Fibroblast of the aortic adventitia (primary cell): Measurements from ENCODE around the gene DDR1. TPM values are rescaled to one million over a fixed set of nuclear protein-coding genes. Genes with fewer than 3 reads are reported as not detected.

Experiments
- DNase-seq: peaks from one replicate; pipeline ENCODE4 v3.0.0-alpha.2; 2010; ENCODE audit warnings: low read depth
- H3K4me3 ChIP-seq: 2 replicates; pipeline ENCODE4 v1.5.1; 2011; ENCODE audit warnings: low read depth, mild to moderate bottlenecking, control low read depth, low read length, moderate library complexity
- total RNA-seq: library from RNA; depleted of rRNA; stranded (reverse); fragments of >200 nt; gene quantifications from 2 replicates; pipeline ENCODE4 v1.2.3, GENCODE V29; 2012; ENCODE audit warnings: low replicate concordance
- TF ChIP-seq, protein P1 (sequence below): IDR thresholded peaks from 2 replicates; pipeline ENCODE4 v1.5.1; 2011; ENCODE audit warnings: mild to moderate bottlenecking, low read length, control low read depth, inconsistent platforms; ENCODE audit not compliant: insufficient read depth

Gene DDR1
- total RNA-seq, 1 donor, result 7.7 TPM

DNA sequence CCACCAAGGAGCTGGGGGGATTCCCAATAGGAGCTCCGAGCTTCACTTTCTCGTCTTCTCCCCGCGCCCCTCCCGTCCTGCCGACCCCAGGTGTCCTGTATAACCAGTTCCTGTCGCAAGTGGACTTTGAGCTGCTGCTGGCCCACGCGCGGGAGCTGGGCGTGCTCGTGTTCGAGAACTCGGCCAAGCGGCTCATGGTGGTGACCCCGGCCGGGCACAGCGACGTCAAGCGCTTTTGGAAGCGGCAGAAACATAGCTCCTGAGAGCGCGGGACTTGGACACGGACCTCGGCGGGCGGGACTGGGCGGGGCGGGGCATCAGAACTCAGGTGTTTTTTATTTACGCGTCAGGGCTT lies 29.4 kb downstream of the DDR1 start:
- H3K4me3 ChIP-seq, result peak overlapping the region; percentile 5
- TF ChIP-seq, protein P1, sequence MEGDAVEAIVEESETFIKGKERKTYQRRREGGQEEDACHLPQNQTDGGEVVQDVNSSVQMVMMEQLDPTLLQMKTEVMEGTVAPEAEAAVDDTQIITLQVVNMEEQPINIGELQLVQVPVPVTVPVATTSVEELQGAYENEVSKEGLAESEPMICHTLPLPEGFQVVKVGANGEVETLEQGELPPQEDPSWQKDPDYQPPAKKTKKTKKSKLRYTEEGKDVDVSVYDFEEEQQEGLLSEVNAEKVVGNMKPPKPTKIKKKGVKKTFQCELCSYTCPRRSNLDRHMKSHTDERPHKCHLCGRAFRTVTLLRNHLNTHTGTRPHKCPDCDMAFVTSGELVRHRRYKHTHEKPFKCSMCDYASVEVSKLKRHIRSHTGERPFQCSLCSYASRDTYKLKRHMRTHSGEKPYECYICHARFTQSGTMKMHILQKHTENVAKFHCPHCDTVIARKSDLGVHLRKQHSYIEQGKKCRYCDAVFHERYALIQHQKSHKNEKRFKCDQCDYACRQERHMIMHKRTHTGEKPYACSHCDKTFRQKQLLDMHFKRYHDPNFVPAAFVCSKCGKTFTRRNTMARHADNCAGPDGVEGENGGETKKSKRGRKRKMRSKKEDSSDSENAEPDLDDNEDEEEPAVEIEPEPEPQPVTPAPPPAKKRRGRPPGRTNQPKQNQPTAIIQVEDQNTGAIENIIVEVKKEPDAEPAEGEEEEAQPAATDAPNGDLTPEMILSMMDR, result no peak
- DNase-seq, result no peak

DNA sequence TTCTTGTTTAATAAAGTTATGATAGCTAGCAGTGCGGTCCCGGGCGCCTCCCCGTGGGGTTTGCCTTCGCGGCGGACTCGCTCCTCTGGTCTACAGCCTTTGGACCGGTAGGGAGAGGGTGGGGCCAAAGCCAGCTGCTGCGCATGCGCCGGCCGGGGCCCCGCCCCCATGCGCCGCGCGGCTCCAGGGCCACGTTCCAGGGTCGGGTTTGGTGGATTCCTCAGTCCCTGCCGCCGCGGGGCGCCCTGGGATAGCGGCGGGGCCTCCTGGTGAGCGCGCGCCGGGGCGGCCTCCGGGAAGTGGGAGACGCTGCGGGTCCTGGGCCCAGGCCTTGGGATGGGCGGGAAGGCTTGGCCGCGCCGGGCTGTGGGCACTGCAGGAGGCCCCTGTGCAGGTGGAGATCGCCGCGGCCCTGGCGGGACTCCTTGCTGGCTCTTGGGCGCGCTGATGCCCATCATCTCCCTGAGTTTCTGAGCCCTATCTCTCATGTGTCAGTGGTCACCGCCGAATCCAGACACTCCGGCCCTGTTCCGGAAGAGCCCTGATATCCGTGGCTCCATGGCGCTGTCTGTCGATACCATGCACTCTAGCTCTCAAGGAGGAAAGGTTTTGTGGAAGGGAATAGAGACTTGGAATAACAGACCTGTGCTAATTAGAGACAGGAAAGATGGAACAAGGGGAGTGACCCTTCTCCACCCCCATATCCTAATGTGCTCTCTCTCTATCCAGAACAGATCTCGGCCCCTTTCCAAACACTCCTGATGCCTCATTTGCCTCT lies 29.9 kb downstream of the DDR1 start, which contains the start of gene VARS2:
Gene VARS2, plus strand, starts transcription at position 163 of the 778 bp plus-strand sequence. Its CDS starts 599 bp downstream, at position 762.
- peak within 1 kb of the TSS; percentile 67 for H3K4me3 ChIP-seq
- TF ChIP-seq, protein P1, result peak; percentile 44
- peak; percentile 92 for DNase-seq

GRCh38 chr6:30914854-30915590 lies 30.7 kb downstream of the DDR1 start:
- TF ChIP-seq, protein P1, result no peak
- DNase-seq, result no peak
- peak overlapping the region; percentile 67 for H3K4me3 ChIP-seq

GRCh38 chr6:30915591-30915946 lies 31.2 kb downstream of the DDR1 start:
- no peak overlapping the region for H3K4me3 ChIP-seq
- TF ChIP-seq, protein P1, result peak; percentile 76
- peak; percentile 85 for DNase-seq

DNA sequence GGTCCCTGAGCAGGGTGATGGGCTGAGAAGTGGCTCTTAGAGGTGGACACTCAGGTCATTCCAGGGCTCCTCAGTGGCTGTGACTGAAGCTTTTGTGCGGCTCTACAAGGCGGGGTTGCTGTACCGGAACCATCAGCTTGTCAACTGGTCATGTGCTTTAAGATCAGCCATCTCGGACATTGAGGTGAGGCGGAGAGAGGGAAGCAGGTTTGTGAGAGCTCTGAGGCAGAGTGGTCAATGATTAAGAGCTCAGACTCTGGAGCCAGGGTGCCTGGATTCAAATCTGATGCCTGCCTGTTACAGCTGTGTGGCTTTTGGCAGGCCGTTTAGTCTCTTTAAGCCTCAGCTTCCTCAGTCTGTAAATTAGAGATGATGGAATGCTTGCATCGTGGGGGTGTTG lies 32.7 kb downstream of the DDR1 start:
- H3K4me3 ChIP-seq, result no peak overlapping the region
- DNase-seq, result no peak
- TF ChIP-seq, protein P1, result no peak

DNA sequence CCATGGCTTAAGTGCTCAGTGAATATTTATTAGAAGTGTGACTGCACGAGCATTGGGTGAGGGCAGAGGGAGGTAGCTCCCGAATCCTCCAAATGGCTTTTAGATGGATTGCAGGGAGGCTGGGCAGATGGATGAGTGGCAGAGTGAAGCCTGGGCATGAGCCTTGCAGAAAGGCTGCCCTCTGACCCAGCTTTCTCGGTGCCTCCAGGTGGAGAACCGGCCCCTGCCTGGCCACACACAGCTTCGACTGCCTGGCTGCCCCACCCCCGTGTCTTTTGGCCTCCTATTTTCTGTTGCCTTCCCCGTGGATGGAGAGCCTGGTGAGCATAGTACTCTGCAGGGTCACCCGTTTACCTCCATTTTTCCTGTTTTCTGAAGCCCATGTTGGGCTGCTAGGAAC lies 33.2 kb downstream of the DDR1 start:
- no peak for DNase-seq
- no peak overlapping the region for H3K4me3 ChIP-seq
- TF ChIP-seq, protein P1, result no peak
